ENCODE results near the gene HGFAC.

- TF ChIP-seq CREB1 (CRISPR knock-in tag; IDR thresholded peaks at IDR 0.05) (no peak), ZNF281 (CRISPR knock-in tag; IDR thresholded peaks at IDR 0.05) (no peak), USF2 (CRISPR knock-in tag; IDR thresholded peaks at IDR 0.05) (no peak), CTCF (IDR thresholded peaks at IDR 0.05) (no peak), SP1 (CRISPR knock-in tag; conservative IDR thresholded peaks at IDR 0.05) (no peak), ZNF138 (CRISPR knock-in tag; conservative IDR thresholded peaks at IDR 0.05) (no peak), STAT6 (CRISPR knock-in tag; conservative IDR thresholded peaks at IDR 0.05; ENCODE audit: low read depth) (no peak), HMGXB4 (CRISPR knock-in tag; IDR thresholded peaks at IDR 0.05) (no peak), NR3C1 (CRISPR knock-in tag; conservative IDR thresholded peaks at IDR 0.05; ENCODE audit: low read depth) (no peak)
Observed at GRCh38 chr4:3397128-3397527, 44.6 kb upstream of the HGFAC start.

All from WTC11 (cell line).